ENCODE measurements around the gene TOGARAM1.

- TF ChIP-seq CTCF (IDR thresholded peaks at IDR 0.05) (no peak), POLR2A (IDR thresholded peaks at IDR 0.05) (no peak)
These were observed 6.7 kb downstream of the TOGARAM1 start for GRCh38 chr14:44968714-44969113.

All from lower leg skin (tissue), 3 donors.